GM21825 (cell line): ENCODE results near the gene PROKR2.

ENCODE experiments used
- ATAC-seq: cut with Tn5 transposase; IDR thresholded peaks from one replicate; pipeline ENCODE4 v1.9.1; 2021; ENCODE audit warnings: mild to moderate bottlenecking, moderate library complexity; ENCODE audit not compliant: unreplicated experiment

Gene PROKR2

GRCh38 chr20:5290596-5290995 is 26.2 kb downstream of the PROKR2 start:
- ATAC-seq = no peak

- ATAC-seq = no peak
These were observed 34.2 kb downstream of the PROKR2 start for GRCh38 chr20:5282561-5282960.

GRCh38 chr20:5279661-5280060 is 37.1 kb downstream of the PROKR2 start:
- ATAC-seq = no peak

GRCh38 chr20:5272268-5272667 is 44.5 kb downstream of the PROKR2 start:
- no peak for ATAC-seq

GRCh38 chr20:5270603-5271002 is 46.2 kb downstream of the PROKR2 start:
- ATAC-seq = no peak

- no peak for ATAC-seq
These were observed 48.3 kb downstream of the PROKR2 start for GRCh38 chr20:5268449-5268848.

- ATAC-seq = no peak
These were observed 49.7 kb downstream of the PROKR2 start for GRCh38 chr20:5267092-5267491.
